Measurements from ENCODE around the gene SPATA24. TPM values are rescaled to one million over a fixed set of nuclear protein-coding genes. Genes with fewer than 3 reads are reported as not detected.

SPATA24 gene
- total and polyA plus RNA-seq, 2 of the 13 experiments (the other 11 are each of a cell fraction or from before 2014, with no cell fraction given): 6.0 to 11.1 TPM

GRCh38 chr5:139385061-139386049 is 18.5 kb downstream of the SPATA24 start (continued):
- TF ChIP-seq ZNF276 (CRISPR knock-in tag; IDR thresholded peaks at IDR 0.05; ENCODE audit: low read depth) (no peak), THAP11 (CRISPR knock-in tag; IDR thresholded peaks at IDR 0.05) (peak; percentile 51), ZNF563 (CRISPR knock-in tag; IDR thresholded peaks at IDR 0.05) (no peak), MAX (IDR thresholded peaks at IDR 0.05) (peak; percentile 71), ZNF367 (CRISPR knock-in tag; IDR thresholded peaks at IDR 0.05; ENCODE audit: borderline replicate concordance) (no peak), SNAI1 (CRISPR knock-in tag; IDR thresholded peaks at IDR 0.05; ENCODE audit: borderline replicate concordance) (no peak), PTBP1 (IDR thresholded peaks at IDR 0.05; ENCODE audit: low read depth, low read length, poor library complexity, severe bottlenecking) (no peak), BHLHE40 (IDR thresholded peaks at IDR 0.05; ENCODE audit: low read length) (no peak), ZNF138 (CRISPR knock-in tag; IDR thresholded peaks at IDR 0.05; ENCODE audit: low read depth) (no peak), ERF (CRISPR knock-in tag; IDR thresholded peaks at IDR 0.05) (peak; percentile 64), ZNF775 (CRISPR knock-in tag; IDR thresholded peaks at IDR 0.05; ENCODE audit: borderline replicate concordance) (no peak)
- TF ChIP-seq, protein P1, sequence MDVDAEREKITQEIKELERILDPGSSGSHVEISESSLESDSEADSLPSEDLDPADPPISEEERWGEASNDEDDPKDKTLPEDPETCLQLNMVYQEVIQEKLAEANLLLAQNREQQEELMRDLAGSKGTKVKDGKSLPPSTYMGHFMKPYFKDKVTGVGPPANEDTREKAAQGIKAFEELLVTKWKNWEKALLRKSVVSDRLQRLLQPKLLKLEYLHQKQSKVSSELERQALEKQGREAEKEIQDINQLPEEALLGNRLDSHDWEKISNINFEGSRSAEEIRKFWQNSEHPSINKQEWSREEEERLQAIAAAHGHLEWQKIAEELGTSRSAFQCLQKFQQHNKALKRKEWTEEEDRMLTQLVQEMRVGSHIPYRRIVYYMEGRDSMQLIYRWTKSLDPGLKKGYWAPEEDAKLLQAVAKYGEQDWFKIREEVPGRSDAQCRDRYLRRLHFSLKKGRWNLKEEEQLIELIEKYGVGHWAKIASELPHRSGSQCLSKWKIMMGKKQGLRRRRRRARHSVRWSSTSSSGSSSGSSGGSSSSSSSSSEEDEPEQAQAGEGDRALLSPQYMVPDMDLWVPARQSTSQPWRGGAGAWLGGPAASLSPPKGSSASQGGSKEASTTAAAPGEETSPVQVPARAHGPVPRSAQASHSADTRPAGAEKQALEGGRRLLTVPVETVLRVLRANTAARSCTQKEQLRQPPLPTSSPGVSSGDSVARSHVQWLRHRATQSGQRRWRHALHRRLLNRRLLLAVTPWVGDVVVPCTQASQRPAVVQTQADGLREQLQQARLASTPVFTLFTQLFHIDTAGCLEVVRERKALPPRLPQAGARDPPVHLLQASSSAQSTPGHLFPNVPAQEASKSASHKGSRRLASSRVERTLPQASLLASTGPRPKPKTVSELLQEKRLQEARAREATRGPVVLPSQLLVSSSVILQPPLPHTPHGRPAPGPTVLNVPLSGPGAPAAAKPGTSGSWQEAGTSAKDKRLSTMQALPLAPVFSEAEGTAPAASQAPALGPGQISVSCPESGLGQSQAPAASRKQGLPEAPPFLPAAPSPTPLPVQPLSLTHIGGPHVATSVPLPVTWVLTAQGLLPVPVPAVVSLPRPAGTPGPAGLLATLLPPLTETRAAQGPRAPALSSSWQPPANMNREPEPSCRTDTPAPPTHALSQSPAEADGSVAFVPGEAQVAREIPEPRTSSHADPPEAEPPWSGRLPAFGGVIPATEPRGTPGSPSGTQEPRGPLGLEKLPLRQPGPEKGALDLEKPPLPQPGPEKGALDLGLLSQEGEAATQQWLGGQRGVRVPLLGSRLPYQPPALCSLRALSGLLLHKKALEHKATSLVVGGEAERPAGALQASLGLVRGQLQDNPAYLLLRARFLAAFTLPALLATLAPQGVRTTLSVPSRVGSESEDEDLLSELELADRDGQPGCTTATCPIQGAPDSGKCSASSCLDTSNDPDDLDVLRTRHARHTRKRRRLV (CRISPR knock-in tag; IDR thresholded peaks at IDR 0.05): no peak
- TF ChIP-seq, protein P2, sequence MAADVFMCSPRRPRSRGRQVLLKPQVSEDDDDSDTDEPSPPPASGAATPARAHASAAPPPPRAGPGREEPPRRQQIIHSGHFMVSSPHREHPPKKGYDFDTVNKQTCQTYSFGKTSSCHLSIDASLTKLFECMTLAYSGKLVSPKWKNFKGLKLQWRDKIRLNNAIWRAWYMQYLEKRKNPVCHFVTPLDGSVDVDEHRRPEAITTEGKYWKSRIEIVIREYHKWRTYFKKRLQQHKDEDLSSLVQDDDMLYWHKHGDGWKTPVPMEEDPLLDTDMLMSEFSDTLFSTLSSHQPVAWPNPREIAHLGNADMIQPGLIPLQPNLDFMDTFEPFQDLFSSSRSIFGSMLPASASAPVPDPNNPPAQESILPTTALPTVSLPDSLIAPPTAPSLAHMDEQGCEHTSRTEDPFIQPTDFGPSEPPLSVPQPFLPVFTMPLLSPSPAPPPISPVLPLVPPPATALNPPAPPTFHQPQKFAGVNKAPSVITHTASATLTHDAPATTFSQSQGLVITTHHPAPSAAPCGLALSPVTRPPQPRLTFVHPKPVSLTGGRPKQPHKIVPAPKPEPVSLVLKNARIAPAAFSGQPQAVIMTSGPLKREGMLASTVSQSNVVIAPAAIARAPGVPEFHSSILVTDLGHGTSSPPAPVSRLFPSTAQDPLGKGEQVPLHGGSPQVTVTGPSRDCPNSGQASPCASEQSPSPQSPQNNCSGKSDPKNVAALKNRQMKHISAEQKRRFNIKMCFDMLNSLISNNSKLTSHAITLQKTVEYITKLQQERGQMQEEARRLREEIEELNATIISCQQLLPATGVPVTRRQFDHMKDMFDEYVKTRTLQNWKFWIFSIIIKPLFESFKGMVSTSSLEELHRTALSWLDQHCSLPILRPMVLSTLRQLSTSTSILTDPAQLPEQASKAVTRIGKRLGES (CRISPR knock-in tag; IDR thresholded peaks at IDR 0.05; ENCODE audit: borderline replicate concordance): no peak
- TF ChIP-seq, protein P3, sequence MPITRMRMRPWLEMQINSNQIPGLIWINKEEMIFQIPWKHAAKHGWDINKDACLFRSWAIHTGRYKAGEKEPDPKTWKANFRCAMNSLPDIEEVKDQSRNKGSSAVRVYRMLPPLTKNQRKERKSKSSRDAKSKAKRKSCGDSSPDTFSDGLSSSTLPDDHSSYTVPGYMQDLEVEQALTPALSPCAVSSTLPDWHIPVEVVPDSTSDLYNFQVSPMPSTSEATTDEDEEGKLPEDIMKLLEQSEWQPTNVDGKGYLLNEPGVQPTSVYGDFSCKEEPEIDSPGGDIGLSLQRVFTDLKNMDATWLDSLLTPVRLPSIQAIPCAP (CRISPR knock-in tag; IDR thresholded peaks at IDR 0.05; ENCODE audit: low read depth): peak; percentile 87; the same call in 1 of the 2 replicates

All from HepG2 (cell line).